Stimulated activated naive CD4-positive, alpha-beta T cell (primary cell): ENCODE results near the gene TMEM59L.

ENCODE experiments used
- DNase-seq, 6 experiments: peaks; one replicate each; lab custom pipeline; 2025; lab: John Stamatoyannopoulos, UW

The TMEM59L gene

GRCh38 chr19:18637673-18638630 lies 25.3 kb downstream of the TMEM59L start:
- no peak for DNase-seq

DNA sequence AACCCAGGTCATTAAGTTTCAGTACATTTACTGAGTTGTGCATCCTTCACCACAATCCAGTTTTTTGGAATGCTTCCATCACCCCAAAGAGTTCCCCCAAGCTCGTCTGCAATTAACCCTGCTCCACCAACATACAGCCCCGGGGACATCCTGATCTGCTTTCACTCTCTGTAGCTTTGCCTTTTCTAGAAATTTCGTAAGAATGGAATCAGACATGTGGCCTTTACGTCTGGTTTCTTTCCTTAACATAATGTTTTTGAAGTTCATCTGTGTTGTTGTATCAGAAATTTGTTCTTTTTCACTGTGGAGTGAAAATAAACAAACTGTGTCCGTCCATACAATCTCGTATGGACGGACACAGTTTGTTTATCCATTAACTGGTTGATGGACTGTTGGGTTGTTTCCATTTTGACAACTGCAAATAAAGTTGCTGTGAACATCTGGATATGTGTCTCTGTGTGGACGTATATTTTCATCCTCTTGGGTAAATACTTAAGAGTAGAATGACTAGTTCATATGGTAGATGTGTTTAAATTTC lies 27.1 kb downstream of the TMEM59L start:
- DNase-seq: no peak

GRCh38 chr19:18644196-18645034 lies 31.7 kb downstream of the TMEM59L start:
- no peak for DNase-seq

DNA sequence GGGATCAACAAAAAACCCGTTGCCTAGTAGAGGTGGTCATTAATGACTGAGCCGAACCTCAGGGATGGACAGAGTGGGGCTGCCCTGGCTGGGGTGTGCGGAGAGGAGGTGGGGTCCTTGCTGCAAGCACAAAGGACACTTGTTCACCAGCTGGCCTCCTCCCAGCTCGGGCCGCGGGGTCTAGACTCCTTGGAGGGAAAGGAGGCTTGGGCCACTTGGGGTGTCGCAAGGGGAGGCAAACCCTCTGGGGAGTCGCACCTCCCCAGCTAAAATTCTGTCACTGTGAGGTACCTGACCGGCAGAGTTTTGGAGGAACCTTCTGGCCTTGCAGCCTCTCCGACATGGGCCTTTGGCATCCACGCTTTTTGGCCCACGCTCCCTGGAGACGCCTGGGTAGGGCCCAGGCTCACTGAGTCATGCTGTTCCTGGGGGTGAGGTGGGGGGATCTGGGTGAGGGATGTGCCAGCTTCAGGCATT lies 32.4 kb downstream of the TMEM59L start:
- no peak for DNase-seq

GRCh38 chr19:18646535-18647370 lies 34.1 kb downstream of the TMEM59L start:
- no peak for DNase-seq

DNA sequence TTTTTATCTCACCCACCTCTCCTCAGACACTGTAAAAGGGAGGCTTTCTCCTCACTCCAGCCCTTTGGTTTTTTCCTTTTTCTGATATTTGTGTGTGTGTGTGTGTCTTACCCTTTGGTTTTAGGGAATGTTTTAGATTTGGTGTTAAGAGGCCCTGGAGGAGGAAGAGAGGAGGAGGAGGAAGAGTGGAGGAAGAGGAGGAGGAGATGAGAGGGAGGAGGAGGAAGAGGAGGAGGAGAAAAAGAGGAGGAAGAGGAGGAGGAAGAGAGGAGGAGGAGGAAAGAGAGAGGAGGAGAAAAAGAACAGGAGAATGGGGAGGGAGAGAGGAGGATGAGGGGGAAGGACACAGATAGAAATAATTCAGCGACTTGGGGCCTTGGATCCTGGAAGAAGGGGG lies 34.7 kb downstream of the TMEM59L start:
- DNase-seq: no peak

GRCh38 chr19:18647807-18648206 lies 35.1 kb downstream of the TMEM59L start:
- no peak for DNase-seq

GRCh38 chr19:18648973-18649315 lies 36.3 kb downstream of the TMEM59L start:
- no peak for DNase-seq

DNA sequence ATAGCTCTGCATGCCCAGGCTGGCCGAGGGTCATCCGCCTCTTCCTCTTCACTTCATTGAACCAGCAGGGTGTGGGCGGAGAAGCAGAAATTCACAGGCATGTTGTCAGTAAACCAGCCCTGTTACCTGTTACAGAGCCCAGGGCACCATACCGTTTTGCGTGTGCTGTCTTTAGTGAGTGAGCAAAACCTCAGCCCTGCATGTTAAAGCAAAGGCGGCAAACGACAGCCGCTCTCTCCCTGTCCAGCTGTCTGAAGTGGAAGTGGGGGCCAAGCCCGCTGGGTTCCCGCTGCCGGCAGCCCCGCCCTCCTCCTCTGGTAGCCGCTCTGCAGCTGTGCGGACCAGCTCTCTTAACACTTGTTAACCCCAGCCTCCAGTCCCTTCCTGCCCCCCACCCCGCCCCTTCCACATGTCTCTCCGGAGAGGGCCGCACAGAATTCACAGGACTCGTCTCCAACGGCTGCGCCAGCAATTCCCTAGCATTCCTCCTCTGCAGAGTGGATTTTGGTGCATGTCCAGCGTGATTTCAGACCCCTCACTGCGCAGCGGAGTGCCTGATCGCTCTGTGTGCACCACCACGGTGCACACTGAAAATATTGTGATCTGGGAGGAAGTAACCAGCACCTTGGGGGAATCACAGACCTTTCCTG lies 36.8 kb downstream of the TMEM59L start:
- DNase-seq: no peak

DNA sequence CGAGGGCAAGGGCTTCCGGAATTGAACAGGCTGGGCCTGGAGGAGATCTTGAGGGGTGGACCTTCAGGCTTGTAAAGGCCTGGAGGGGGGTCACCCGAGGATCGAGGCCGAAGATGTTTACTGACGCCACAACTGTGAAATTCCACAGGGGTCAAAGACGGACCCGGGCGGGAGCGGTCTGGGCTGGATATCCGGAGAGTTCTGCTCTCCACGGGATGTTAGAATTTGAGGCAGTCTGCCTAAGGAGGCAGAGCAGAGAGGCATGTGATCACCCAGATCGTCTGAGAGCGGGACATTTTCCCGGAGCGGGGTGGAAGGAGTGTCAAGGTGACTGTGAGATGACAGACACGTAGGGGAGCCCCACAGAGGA lies 37.3 kb downstream of the TMEM59L start:
- no peak for DNase-seq

DNA sequence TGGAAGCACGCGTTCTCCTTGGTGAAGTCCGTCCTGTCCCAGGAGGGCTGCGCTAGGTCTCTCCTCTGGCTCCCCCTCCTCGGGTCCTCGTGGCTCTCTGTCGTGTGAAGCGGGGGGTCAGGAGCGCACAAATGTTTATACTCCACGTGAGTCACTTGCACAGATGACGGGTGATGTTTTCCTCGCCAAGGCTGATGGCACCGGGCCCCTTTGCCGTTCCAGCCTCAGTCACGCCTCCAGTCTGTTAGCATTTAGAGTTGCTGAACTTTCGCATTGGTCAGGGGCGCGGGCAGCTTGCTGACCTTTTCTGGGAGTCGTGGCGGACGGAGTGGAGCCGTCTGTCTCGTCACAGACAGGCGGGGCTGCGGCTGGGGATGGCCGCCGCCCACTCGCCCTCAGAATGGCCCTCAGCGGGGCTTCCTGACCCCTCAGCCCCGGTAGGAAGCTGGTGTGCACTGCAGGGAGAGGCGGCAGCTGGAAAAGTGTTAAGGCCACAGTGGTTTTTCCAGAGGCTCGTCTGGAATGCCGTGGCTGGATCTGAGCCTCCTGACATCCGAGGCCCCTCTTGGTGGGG lies 37.9 kb downstream of the TMEM59L start:
- no peak for DNase-seq

DNA sequence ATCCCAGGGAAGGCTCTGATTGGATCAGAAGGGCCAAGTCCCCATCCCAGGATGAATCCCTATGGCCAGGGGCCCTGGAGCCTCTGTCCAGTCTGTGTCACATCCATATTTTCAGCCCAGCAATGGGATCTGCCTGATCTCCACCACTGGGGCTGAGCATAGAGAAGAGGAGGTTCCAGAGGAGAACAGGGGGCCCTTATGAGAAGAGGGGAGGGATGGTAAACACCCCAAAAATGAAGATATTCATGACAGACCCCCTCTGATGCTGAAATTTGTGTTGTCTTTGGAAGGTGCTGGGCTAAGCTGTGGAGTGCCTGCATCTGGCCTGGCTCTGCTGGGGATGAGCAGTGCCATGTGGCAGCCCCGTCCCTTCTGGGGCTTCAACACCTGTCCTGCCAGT lies 38.6 kb downstream of the TMEM59L start:
- DNase-seq: no peak

DNA sequence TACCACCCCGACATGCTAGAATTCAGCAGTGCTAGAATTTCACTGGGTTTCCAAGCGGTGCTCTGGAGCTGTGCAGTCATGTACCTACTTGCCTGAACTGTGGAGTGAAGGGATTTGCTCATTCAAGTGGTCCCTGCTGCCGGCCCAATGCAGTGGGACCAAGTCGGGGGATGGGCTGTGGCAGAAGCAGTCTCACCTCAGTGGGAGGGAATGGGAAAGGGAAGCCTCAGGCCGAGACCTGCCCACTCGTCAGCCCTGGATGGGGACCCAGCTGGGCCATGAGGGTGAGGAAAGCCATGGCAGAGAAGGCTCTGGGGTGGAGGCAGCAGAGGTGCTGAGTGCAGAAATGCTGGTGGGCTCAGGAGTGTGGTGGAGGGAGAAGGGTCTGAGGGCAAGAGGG lies 39.1 kb downstream of the TMEM59L start:
- no peak for DNase-seq

- DNase-seq: no peak
Measured at GRCh38 chr19:18653853-18654252, 41.2 kb downstream of the TMEM59L start.

DNA sequence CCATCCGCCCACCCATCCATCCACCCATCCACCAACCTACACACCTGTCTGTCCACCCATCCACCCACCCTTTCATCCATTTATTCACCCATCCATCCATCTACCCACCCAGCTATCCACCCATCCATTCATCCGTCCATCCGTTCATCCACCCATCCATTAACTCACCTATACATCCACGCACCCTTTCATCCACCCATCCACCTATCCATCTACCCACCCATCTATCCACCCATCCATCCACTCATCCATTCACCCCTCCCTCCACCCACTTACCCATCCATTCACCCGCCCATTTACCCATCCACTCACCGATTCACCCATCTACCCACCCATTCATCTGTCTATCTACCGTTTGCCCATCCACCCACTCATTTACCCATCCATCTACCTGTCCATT lies 41.8 kb downstream of the TMEM59L start:
- no peak for DNase-seq

DNA sequence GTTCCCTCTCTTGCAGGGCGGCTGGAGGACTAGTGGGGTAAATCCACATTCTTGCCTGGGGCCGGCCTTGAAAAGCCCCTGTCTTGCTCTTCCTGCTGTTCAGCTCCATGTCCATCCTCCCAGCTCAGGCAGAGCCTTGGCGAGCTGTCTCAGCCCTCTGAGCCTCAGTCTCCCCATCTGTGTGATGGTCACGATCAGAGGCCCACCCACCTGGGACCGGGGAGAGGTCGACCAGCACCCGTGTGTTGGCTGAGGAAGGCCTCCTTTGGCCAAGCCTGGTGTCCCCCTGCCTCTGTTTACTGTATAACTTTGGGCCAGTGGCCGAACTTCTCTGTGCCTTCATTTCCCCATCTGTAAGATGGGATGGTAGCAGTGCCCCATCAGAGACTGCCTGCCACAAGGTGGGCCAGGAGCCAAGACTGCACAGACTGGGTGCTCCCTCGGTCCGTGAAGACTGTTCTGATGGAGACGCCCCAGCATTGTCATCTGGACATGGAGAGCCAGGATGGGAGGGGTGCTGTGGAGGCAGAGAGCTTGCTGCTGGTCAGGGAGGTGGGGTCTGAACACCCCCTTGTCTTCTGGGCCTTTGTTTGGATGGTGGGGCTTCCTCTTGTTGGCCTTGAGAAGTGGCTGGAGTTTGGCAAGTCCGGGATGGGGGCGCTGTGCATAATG lies 42.6 kb downstream of the TMEM59L start:
- DNase-seq: no peak

GRCh38 chr19:18656337-18657086 lies 43.8 kb downstream of the TMEM59L start:
- no peak for DNase-seq

- no peak for DNase-seq
Measured at GRCh38 chr19:18657590-18658365, 45.1 kb downstream of the TMEM59L start.

GRCh38 chr19:18658366-18658855 lies 45.7 kb downstream of the TMEM59L start:
- no peak for DNase-seq
